ENCODE data around the gene PDLIM5. TPM values are rescaled to one million over a fixed set of nuclear protein-coding genes. Genes with fewer than 3 reads are reported as not detected.
A peak's percentile ranks its signal among the peaks of the same experiment; 100 is the strongest.

The PDLIM5 gene
- total RNA-seq, 2 donors from 2014 or later, result 115 to 228 TPM

DNA sequence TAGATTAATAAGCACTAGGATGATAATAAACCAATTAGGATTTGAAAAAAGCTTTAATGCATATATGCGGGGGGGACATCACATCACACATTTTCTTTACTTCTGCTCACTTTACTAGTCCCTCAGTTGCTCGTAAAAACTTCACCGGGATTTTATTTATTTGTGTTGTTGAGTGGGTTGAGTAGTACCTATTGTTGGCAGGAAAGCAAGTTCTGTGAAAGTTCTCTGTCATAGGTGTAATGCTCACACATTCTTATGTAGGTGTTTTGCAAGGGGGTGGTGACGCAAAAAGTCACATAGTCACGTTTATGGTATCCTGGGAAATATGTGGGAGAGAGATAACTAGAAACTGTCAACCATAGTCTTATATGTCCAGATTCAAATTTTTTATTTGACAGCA is 65.3 kb downstream of the PDLIM5 start:
- TF ChIP-seq POLR2AphosphoS5 (IDR thresholded peaks at IDR 0.05) (peak; percentile 30), POLR2A (IDR thresholded peaks at IDR 0.05) (no peak)
- TF ChIP-seq, protein P1, sequence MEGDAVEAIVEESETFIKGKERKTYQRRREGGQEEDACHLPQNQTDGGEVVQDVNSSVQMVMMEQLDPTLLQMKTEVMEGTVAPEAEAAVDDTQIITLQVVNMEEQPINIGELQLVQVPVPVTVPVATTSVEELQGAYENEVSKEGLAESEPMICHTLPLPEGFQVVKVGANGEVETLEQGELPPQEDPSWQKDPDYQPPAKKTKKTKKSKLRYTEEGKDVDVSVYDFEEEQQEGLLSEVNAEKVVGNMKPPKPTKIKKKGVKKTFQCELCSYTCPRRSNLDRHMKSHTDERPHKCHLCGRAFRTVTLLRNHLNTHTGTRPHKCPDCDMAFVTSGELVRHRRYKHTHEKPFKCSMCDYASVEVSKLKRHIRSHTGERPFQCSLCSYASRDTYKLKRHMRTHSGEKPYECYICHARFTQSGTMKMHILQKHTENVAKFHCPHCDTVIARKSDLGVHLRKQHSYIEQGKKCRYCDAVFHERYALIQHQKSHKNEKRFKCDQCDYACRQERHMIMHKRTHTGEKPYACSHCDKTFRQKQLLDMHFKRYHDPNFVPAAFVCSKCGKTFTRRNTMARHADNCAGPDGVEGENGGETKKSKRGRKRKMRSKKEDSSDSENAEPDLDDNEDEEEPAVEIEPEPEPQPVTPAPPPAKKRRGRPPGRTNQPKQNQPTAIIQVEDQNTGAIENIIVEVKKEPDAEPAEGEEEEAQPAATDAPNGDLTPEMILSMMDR (IDR thresholded peaks at IDR 0.05), result no peak
- Histone ChIP-seq H3K27me3 (replicated peaks; ENCODE audit: insufficient read depth) (no peaks in the 10 kb centered on the region), H3K9me3 (no peaks in the 10 kb centered on the region), H3K4me1 (replicated peaks) (peaks cover 8% of the 10 kb centered on the region), H3K36me3 (no peaks in the 10 kb centered on the region), H3K27ac (peak overlapping the region in 1 of 2 donors; percentile 65), H3K4me3 (no peak overlapping the region)
- WGBS, result 30% methylated on average over 5 of the region's 5 CpGs
- no peak for DNase-seq (ENCODE audit: low spot score)
- intact Hi-C loops (cut with DNase I), result loop anchor here (5.0 kb wide), 1 partner anchor 65 kb away; the partner anchor contains the start of gene PDLIM5

DNA sequence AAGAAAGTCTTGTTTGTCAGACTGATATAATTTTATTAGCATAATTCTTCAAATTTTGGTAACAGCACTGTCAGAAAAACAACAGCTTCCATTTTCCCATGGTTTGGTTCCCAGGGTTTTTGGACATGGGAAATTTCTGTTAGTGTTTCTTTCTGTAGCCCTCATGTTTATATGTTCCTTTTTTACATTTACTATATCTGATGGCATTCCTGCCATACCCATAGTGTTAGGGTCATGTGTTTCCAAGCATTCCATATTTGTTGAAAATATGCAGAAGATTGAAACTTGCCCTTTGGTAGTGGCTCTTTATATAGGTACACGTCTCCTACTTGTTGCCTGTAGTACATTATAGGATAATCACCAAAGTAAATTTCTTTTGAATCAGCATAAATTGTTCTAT is 65.8 kb downstream of the PDLIM5 start:
- Histone ChIP-seq H3K36me3 (no peaks in the 10 kb centered on the region), H3K4me3 (no peak overlapping the region), H3K9me3 (no peaks in the 10 kb centered on the region), H3K4me1 (replicated peaks) (peaks cover 8% of the 10 kb centered on the region), H3K27ac (no peak overlapping the region), H3K27me3 (replicated peaks; ENCODE audit: insufficient read depth) (no peaks in the 10 kb centered on the region)
- TF ChIP-seq POLR2A (IDR thresholded peaks at IDR 0.05) (no peak), POLR2AphosphoS5 (IDR thresholded peaks at IDR 0.05) (no peak)
- TF ChIP-seq, protein P1 (IDR thresholded peaks at IDR 0.05), result no peak
- 82% methylated on average over 1 of the region's 1 CpG for WGBS
- intact Hi-C loops (cut with DNase I), result loop anchor here (5.0 kb wide), 1 partner anchor 65 kb away; the partner anchor contains the start of gene PDLIM5
- no peak for DNase-seq (ENCODE audit: low spot score)

DNA sequence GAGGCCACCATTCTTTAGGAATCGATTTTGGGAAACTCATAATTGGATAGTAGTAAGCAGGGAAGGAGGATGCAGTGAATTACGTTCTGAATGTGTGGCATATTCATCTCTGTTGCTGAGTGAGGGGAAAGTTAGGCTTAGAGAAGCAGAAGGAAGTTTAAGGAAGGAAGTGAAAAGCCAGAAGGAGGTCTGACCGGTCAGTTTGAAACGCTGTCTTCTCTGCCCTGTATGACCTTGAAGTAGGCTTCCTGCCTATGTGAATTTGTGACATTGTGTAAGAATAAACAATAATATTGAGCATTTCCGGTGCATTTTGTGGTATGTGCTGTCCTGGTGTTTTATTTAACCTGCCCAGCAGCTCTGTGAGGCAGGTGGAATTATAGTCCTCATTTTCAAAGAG is 67.3 kb downstream of the PDLIM5 start:
- H3K4me3 ChIP-seq, result no peak overlapping the region
- peaks cover 8% of the 10 kb centered on the region for H3K4me1 ChIP-seq (replicated peaks)
- H3K9me3 ChIP-seq, result no peaks in the 10 kb centered on the region
- no peaks in the 10 kb centered on the region for H3K36me3 ChIP-seq
- peak overlapping the region in 1 of 2 donors; percentile 26 for H3K27ac ChIP-seq
- intact Hi-C loops (cut with DNase I), result loop anchor here (5.0 kb wide), 1 partner anchor 67 kb away; the partner anchor contains the start of gene PDLIM5
- H3K27me3 ChIP-seq (replicated peaks; ENCODE audit: insufficient read depth), result no peaks in the 10 kb centered on the region
- DNase-seq (ENCODE audit: low spot score), result no peak
- 84% methylated on average over 5 of the region's 5 CpGs for WGBS
- TF ChIP-seq POLR2A (IDR thresholded peaks at IDR 0.05) (no peak), POLR2AphosphoS5 (IDR thresholded peaks at IDR 0.05) (no peak)
- TF ChIP-seq, protein P1 (IDR thresholded peaks at IDR 0.05), result no peak

DNA sequence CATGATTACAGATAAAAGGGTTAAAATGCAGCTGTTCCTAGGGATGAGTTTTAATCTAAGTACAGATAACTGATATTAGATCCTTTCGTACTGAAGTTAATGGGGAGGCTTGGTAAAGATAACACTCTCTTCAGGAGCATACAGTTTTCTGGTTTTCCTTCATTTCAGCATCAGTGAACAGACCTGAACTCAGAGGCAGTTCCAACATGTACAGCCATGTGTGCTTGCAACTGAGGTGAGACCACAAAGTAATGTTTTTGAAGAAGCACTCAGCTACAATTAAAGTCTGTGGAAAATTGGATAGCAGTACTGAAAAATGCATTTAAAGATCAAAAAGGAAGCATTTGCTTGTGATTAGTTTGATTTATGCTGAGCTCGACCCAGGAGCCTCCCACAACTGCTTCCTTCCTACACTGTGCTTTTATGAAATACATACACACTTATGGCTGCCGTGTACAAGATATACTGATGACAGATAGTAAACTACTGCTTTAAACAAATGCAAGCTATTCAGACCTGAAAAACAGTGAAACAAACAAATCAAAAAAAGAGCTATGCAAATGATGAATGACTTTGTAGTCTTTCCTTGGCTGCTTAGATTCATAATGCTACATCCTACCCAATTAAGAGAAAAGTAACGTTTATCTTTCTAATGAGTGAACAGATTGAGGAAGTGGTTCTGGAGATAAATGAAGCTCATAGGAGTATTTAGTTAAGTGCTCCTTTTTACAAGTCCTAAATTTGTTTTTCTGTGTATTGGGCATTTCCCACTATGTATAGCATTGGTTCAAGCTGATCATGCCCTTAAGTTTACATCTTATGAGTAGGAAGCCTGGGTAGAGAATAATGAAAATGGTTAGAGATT is 68.4 kb downstream of the PDLIM5 start:
- WGBS, result 50% methylated on average over 4 of the region's 4 CpGs
- Histone ChIP-seq H3K27me3 (replicated peaks; ENCODE audit: insufficient read depth) (no peaks in the 10 kb centered on the region), H3K36me3 (no peaks in the 10 kb centered on the region), H3K27ac (no peak overlapping the region), H3K9me3 (no peaks in the 10 kb centered on the region), H3K4me3 (no peak overlapping the region), H3K4me1 (replicated peaks) (peaks cover 8% of the 10 kb centered on the region)
- intact Hi-C loops (cut with DNase I), result loop anchor here (5.0 kb wide), 1 partner anchor 68 kb away; the partner anchor contains the start of gene PDLIM5
- TF ChIP-seq POLR2AphosphoS5 (IDR thresholded peaks at IDR 0.05) (no peak), POLR2A (IDR thresholded peaks at IDR 0.05) (no peak)
- TF ChIP-seq, protein P1 (IDR thresholded peaks at IDR 0.05), result no peak
- DNase-seq (ENCODE audit: low spot score), result no peak

All from prostate gland (tissue), 2 donors.